ENCODE measurements around the gene SNRNP40. TPM values are rescaled to one million over a fixed set of nuclear protein-coding genes. Genes with fewer than 3 reads are reported as not detected.

Gene SNRNP40
- total and polyA plus RNA-seq, 10 of the 15 experiments (the other 5 are each of a cell fraction or from before 2014, with no cell fraction given), result 34.9 to 212 (median 115) TPM

- H3K4me2 ChIP-seq (ENCODE audit: control insufficient read depth, insufficient read depth), result no peak overlapping the region
- no peak overlapping the region for H3K9ac ChIP-seq (ENCODE audit: control insufficient read depth, insufficient read depth, low read length)
- intact Hi-C loops (cut with micrococcal nuclease; ENCODE audit: unreplicated experiment), result no loop called here
- whole genome bisulfite sequencing (ENCODE audit: insufficient coverage, insufficient replicate concordance, low lambda C conversion rate, missing lambda C conversion rate), result 30% methylated on average over 6 of the region's 6 CpGs
- H3K79me2 ChIP-seq (ENCODE audit: control insufficient read depth, insufficient read depth, low read length), result no peaks in the 10 kb centered on the region
- no peak overlapping the region for H3K4me3 ChIP-seq
- no TSS peak for BruUV-seq (replicated peaks)
- SMC1A ChIA-PET (ENCODE audit: uncharacterized antibody, unreplicated experiment), result no interaction called here
- H3K9me3 ChIP-seq (replicated peaks; ENCODE audit: control insufficient read depth, insufficient read depth, low read length), result no peaks in the 10 kb centered on the region
- H3K27ac ChIP-seq (ENCODE audit: control insufficient read depth, insufficient read depth), result no peak overlapping the region
- CTCF ChIA-PET, result no interaction called here
- in situ Hi-C loops (cut with MboI), result no loop called here
- no peak overlapping the region for H2AFZ ChIP-seq (ENCODE audit: control insufficient read depth, low read depth, low read length)
- FAIRE-seq, result no peak
- no peak for ATAC-seq
- no peak for TF ChIP-seq BHLHE40 (IDR thresholded peaks at IDR 0.05; ENCODE audit: borderline replicate concordance in 1 of 2, low read depth in 2 of 2, low read length in 1 of 2)
- TF ChIP-seq EGR1 (IDR thresholded peaks at IDR 0.05; ENCODE audit: borderline replicate concordance in 1 of 2, low read depth in 2 of 2, low read length in 2 of 2), result no peak
- no peak for TF ChIP-seq CHD2 (IDR thresholded peaks at IDR 0.05; ENCODE audit: borderline replicate concordance, low read depth, low read length)
- TF ChIP-seq USF2 (IDR thresholded peaks at IDR 0.05; ENCODE audit: borderline replicate concordance, low read depth, low read length), result no peak
- TF ChIP-seq CUX1 (IDR thresholded peaks at IDR 0.05; ENCODE audit: insufficient replicate concordance, low read depth, low read length), result no peak
- TF ChIP-seq KAT2A (conservative IDR thresholded peaks at IDR 0.05; ENCODE audit: control insufficient read depth, low read depth, low read length), result no peak
- no peak for TF ChIP-seq TARDBP (IDR thresholded peaks at IDR 0.05; ENCODE audit: borderline replicate concordance)
- TF ChIP-seq USF1 (IDR thresholded peaks at IDR 0.05; ENCODE audit: borderline replicate concordance, extremely low read length, insufficient read depth, low read depth, low read length), result no peak
- no peak for TF ChIP-seq MAX (IDR thresholded peaks at IDR 0.05; ENCODE audit: low read depth, low read length)
- no peak for TF ChIP-seq NBN (IDR thresholded peaks at IDR 0.05)
- no peak for TF ChIP-seq MYC (IDR thresholded peaks at IDR 0.05; ENCODE audit: insufficient read depth, insufficient read length, insufficient replicate concordance, low read length, severe bottlenecking)
- no peak for TF ChIP-seq CEBPB (IDR thresholded peaks at IDR 0.05; ENCODE audit: borderline replicate concordance in 1 of 2, low read depth in 2 of 2, low read length in 2 of 2)
- TF ChIP-seq STAT1 (conservative IDR thresholded peaks at IDR 0.05), result no peak
- TF ChIP-seq ESRRA (IDR thresholded peaks at IDR 0.05; ENCODE audit: low read length), result no peak
- H3K4me1 ChIP-seq (ENCODE audit: control insufficient read depth, insufficient read depth, low read length), result no peaks in the 10 kb centered on the region
- POLR2A ChIA-PET, result no interaction called here
- RAD21 ChIA-PET (ENCODE audit: unreplicated experiment), result no interaction called here
- H3K36me3 ChIP-seq (ENCODE audit: control insufficient read depth in 2 of 2, insufficient read depth in 2 of 2, low read length in 1 of 2), result no peaks in the 10 kb centered on the region
- no peak for DNase-seq (ENCODE audit: low read depth, low spot score)
- no peaks in the 10 kb centered on the region for H3K27me3 ChIP-seq (replicated peaks in 1 of 2; ENCODE audit: control insufficient read depth in 2 of 2, insufficient read depth in 2 of 2, low read length in 1 of 2)
- no peaks in the 10 kb centered on the region for H4K20me1 ChIP-seq (ENCODE audit: control insufficient read depth, insufficient read depth)
Observed at GRCh38 chr1:31219489-31219888, 77.1 kb downstream of the SNRNP40 start.

Measured in GM12878 (cell line).